NCI-H748 (cell line): ENCODE results near the gene PLEKHG4B.
"Not testable (repeated sequence)": the region's sequence is repeated elsewhere in the genome, so short reads cannot be mapped to it uniquely, and the experiment has no call there.

ENCODE experiments used
- DNase-seq: peaks from one replicate; lab custom pipeline; 2025; ENCODE audit not compliant: unreplicated experiment; lab: John Stamatoyannopoulos, UW

The PLEKHG4B gene

GRCh38 chr5:93221-93980 lies 1.4 kb downstream of the PLEKHG4B start:
- DNase-seq = no peak

GRCh38 chr5:94113-94892 lies 2.3 kb downstream of the PLEKHG4B start:
- DNase-seq = no peak

GRCh38 chr5:95241-95980 lies 3.4 kb downstream of the PLEKHG4B start:
- no peak for DNase-seq

- DNase-seq = no peak
Measured at GRCh38 chr5:96976-97660, 5.2 kb downstream of the PLEKHG4B start.

GRCh38 chr5:99815-100214 lies 7.8 kb downstream of the PLEKHG4B start:
- peak; percentile 41 for DNase-seq

GRCh38 chr5:102411-103043 lies 10.6 kb downstream of the PLEKHG4B start:
- DNase-seq = no peak

- DNase-seq = not testable (repeated sequence)
Measured at GRCh38 chr5:104106-104505, 12.1 kb downstream of the PLEKHG4B start.

- no peak for DNase-seq
Measured at GRCh38 chr5:104778-105296, 12.9 kb downstream of the PLEKHG4B start.

GRCh38 chr5:105504-106070 lies 13.6 kb downstream of the PLEKHG4B start:
- no peak for DNase-seq

GRCh38 chr5:106587-106986 lies 14.6 kb downstream of the PLEKHG4B start:
- DNase-seq = no peak

- DNase-seq = no peak
Measured at GRCh38 chr5:107526-107925, 15.6 kb downstream of the PLEKHG4B start.

- DNase-seq = no peak
Measured at GRCh38 chr5:109826-110225, 17.9 kb downstream of the PLEKHG4B start.

GRCh38 chr5:110270-110888 lies 18.4 kb downstream of the PLEKHG4B start:
- no peak for DNase-seq

GRCh38 chr5:111171-111570 lies 19.2 kb downstream of the PLEKHG4B start:
- no peak for DNase-seq

GRCh38 chr5:119486-120097 lies 27.6 kb downstream of the PLEKHG4B start:
- DNase-seq = no peak

- DNase-seq = no peak
Measured at GRCh38 chr5:121432-121831, 29.5 kb downstream of the PLEKHG4B start.

GRCh38 chr5:125815-126214 lies 33.8 kb downstream of the PLEKHG4B start:
- no peak for DNase-seq

GRCh38 chr5:126806-127205 lies 34.8 kb downstream of the PLEKHG4B start:
- no peak for DNase-seq

- no peak for DNase-seq
Measured at GRCh38 chr5:127886-128285, 35.9 kb downstream of the PLEKHG4B start.
